Fibroblast of villous mesenchyme (primary cell): Measurements from ENCODE around the gene PAPOLA. TPM values are rescaled to one million over a fixed set of nuclear protein-coding genes. Genes with fewer than 3 reads are reported as not detected.
A peak's percentile ranks its signal among the peaks of the same experiment; 100 is the strongest.

Experiments used
- DNase-seq: peaks from one replicate; pipeline ENCODE4 v3.0.0-alpha.2; 2010; ENCODE audit warnings: low read depth
- H3K4me3 ChIP-seq: 2 replicates; pipeline ENCODE4 v1.5.1; 2011; ENCODE audit warnings: low read depth, mild to moderate bottlenecking, low read length
- CTCF ChIP-seq: IDR thresholded peaks from 2 replicates; pipeline ENCODE4 v1.5.1; 2012; ENCODE audit warnings: low read depth, mild to moderate bottlenecking, low read length; ENCODE audit not compliant: insufficient read depth
- total RNA-seq: library from RNA; depleted of rRNA; stranded (reverse); fragments of >200 nt; gene quantifications from 2 replicates; pipeline ENCODE4 v1.2.3, GENCODE V29; 2012

The PAPOLA gene
- total RNA-seq, 1 donor: 148 TPM

- no peak for TF ChIP-seq CTCF
- DNase-seq: no peak
- H3K4me3 ChIP-seq: no peak overlapping the region
These were observed 17.8 kb upstream of the PAPOLA start for GRCh38 chr14:96484399-96484798.

GRCh38 chr14:96486705-96487104 lies 15.5 kb upstream of the PAPOLA start:
- TF ChIP-seq CTCF: no peak
- no peak for DNase-seq
- no peak overlapping the region for H3K4me3 ChIP-seq

- no peak for TF ChIP-seq CTCF
- no peak for DNase-seq
- H3K4me3 ChIP-seq: no peak overlapping the region
These were observed 12.9 kb upstream of the PAPOLA start for GRCh38 chr14:96489327-96489726.

- no peak for DNase-seq
- H3K4me3 ChIP-seq: no peak overlapping the region
- no peak for TF ChIP-seq CTCF
These were observed 9.0 kb upstream of the PAPOLA start for GRCh38 chr14:96493178-96493577.

- no peak overlapping the region for H3K4me3 ChIP-seq
- no peak for TF ChIP-seq CTCF
- DNase-seq: no peak
These were observed 7.9 kb upstream of the PAPOLA start for GRCh38 chr14:96494331-96494730.

GRCh38 chr14:96497087-96497486 lies 5.1 kb upstream of the PAPOLA start:
- no peak for TF ChIP-seq CTCF
- H3K4me3 ChIP-seq: no peak overlapping the region
- peak; percentile 55 for DNase-seq

GRCh38 chr14:96497586-96497985 lies 4.6 kb upstream of the PAPOLA start:
- no peak for TF ChIP-seq CTCF
- no peak overlapping the region for H3K4me3 ChIP-seq
- DNase-seq: no peak
